SK-MEL-5 (cell line): ENCODE measurements around the gene PRDM15. TPM values are rescaled to one million over a fixed set of nuclear protein-coding genes. Genes with fewer than 3 reads are reported as not detected.

ENCODE experiments used
- DNase-seq: peaks from one replicate; pipeline ENCODE4 v3.0.0-alpha.2; 2016; ENCODE audit warnings: low read depth, low spot score
- in situ Hi-C: cut with HindIII; loops from 2 replicates; pipeline ENCODE4 v1.10.0; 2016; ENCODE audit warnings: low sequenced_read_pairs, high pct_unique_total_duplicates, low pct_unique_long_range_greater_than_20kb
- total RNA-seq: library from RNA; depleted of rRNA; stranded (reverse); fragments of >200 nt; shearing (Covaris generic); gene quantifications from 2 replicates; pipeline ENCODE4 v1.2.3, GENCODE V29; 2014

The PRDM15 gene
- total RNA-seq, 1 experiment from 2014 or later, result 3.6 TPM

DNA sequence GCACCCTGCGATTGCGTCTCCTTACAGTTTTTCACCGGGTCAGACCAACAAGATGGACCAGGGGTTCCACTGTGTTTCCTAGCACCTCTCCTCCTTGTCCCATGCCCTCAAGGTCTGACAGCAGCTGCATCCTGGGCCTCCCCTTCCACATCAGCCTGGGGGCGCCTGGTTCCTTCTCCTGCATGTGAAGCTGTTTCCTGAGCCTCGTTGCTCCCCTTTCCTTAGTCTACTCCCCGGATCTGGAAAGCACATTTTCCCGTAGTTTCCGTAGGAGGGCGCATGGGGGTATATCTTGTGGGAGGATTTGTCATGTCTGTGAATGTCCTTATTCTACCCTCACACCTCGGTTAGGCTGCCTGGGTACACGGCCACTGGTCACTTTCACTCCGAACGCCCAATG lies 6.1 kb downstream of the PRDM15 start:
- in situ Hi-C loops, result no loop called here
- DNase-seq, result no peak

DNA sequence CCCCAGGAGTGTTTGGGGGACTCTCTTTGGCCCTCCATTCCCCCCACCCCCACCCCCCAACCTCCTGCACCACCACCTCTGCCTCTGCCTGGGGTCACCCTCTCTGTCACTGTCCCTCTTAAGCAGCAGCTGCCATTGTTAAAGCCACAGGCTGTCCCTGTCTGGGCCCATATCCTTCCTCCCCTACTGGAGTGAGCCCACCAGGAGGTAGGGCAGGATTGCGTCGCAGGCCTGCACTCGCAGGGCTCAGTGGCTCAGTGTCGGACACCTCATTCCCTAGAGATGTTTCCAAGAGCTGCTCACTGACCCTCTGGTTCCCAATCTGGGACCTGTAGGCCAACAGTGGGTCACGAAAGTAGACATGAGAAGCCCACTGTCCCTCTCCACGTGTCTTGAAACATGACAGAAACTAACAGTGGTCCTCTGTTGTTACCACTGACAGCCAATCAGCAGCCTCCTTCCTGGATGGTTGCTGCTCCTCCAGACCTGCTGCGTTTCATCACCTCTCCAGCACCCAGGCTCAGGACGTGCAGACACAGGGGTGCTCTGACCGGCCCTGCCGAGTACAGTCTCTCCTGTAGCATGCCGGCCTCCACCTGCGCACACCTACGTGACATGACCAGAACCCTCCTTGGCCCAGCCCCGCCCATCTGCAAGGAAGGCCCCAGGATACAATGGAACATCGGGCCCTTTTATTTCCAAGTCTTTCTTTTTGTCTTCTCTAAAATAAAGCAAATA lies 7.7 kb downstream of the PRDM15 start:
- in situ Hi-C loops, result no loop called here

DNA sequence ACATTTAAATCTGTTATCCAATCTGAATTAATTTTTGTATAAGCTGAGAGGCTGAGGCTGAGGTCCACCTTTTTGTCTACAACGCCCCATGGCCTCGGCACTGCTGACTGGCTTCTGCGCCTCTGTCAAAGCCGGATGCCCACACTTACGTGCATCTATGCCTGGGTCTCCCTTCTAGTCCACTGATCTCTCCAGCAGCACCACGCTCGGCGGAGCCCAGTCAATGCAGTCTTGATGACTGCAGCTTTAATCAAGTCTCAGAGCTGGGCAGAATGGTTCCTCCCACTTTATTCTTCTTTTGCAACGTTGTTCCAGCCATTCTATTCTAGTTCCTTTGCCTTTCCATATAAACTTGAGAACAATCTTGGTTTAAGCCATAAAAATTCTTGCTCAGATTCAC lies 9.4 kb downstream of the PRDM15 start:
- no peak for DNase-seq
- in situ Hi-C loops, result no loop called here

More for the DNA sequence above, 7.7 kb downstream of the PRDM15 start:
- DNase-seq, result no peak

DNA sequence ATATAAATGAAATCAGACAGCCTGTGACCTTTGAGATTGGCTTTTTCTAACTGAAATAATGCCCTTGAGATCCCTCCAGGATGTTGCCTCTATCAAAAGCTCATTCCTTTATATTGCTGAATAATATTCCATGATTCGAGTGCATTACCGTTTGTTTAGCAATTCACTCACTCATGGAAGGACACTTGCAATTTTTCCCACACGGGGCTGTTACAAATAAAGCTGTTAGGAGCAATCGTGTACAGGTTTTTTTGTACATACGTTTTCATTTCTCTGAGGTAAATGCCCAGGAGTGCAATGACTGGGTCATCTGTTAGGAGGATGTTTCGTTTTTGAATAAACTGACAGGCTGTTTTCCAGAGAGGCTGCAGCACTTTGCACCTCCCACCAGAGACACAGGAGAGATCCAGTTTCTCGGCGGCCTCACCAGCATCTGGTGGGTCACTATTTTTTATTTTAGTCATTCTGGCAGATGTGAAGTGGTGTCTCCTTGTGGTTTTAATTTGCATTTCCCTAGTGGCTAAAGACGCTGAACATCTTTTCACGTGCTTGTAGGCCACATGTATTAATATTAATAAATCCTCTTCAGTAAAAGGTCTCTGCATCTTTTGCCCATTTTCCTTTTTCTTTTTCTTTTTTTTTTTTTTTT lies 11.0 kb downstream of the PRDM15 start:
- in situ Hi-C loops, result no loop called here

DNA sequence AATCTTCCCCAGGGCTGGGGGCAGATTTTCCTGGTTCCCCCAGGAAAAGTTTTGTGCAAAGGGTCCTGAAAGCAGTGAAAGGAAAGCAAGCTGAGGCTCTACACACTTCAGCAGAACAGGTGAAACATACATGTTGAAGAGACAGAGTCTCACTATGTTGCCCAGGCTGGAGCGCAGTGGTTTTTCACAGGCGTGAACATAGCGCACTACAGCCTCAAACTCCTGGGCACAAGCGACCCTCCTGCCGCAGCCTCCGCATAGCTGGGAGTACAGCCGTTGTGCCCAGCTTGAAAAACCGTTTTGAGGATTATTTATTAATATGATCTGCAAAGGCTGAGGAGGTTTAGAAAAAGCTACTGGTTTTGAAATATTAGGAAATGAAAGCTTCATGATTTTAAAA lies 11.8 kb downstream of the PRDM15 start:
- in situ Hi-C loops, result no loop called here
- DNase-seq, result no peak

More for the DNA sequence above, 11.0 kb downstream of the PRDM15 start:
- no peak for DNase-seq

DNA sequence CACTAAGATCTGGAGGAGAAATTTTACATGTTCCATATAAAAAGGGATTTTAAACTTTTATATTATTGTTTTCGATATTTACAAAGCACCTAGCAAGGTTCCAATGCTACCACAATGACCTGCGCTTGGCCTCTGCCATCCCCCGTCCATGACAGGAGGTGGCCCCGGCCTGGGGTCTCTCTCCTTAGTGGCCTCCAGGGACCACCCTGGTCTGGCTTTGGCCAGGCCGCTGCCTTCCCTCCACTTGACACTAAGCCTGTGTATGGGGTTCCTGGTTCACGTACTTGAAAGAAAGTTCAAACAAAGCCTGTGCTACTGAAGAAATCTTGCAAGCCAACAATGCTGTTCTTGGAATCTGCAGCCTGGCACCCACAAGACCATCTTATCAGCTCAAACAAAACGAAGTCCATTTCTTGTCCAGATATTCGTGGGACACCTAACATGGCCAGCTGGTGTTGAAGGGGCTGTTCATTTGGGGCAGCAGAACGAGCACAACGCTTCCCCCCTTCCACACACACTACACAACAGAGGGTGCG lies 12.8 kb downstream of the PRDM15 start:
- in situ Hi-C loops, result no loop called here
- no peak for DNase-seq

DNA sequence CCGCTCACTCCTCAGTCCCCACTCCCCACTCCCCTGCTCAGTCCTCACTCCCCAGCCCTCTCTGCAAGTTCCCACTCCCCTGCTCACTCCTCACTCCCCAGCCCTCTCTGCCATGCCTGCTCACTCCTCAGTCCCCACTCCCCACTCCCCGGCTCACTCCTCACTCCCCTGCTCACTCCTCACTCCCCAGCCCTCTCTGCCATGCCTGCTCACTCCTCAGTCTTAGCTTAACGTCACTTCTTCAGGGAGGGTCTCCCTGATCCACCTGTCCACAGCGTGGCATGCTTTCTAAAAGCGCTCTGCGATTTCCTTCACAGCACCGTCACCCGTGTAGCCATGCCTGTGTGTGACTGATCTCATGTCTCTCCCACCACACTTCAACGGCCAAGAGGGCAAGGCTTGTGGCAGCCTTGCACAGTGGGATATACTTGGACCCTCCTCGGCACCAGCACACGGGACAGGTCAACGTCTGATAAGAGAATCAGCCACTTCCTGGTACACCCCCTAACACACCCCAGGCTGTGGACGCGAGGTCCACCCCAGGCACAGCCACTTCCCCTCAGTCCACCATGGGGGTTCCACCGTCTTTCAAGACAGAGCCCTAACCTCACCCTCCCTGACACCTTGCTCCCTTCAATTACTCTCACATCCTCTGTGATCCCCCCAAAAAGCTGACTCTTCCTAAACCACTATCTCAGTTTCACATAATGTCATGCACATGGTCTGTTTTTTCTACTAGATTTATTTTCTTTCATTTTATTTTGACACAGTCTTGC lies 14.0 kb downstream of the PRDM15 start:
- in situ Hi-C loops, result no loop called here
- DNase-seq, result no peak

DNA sequence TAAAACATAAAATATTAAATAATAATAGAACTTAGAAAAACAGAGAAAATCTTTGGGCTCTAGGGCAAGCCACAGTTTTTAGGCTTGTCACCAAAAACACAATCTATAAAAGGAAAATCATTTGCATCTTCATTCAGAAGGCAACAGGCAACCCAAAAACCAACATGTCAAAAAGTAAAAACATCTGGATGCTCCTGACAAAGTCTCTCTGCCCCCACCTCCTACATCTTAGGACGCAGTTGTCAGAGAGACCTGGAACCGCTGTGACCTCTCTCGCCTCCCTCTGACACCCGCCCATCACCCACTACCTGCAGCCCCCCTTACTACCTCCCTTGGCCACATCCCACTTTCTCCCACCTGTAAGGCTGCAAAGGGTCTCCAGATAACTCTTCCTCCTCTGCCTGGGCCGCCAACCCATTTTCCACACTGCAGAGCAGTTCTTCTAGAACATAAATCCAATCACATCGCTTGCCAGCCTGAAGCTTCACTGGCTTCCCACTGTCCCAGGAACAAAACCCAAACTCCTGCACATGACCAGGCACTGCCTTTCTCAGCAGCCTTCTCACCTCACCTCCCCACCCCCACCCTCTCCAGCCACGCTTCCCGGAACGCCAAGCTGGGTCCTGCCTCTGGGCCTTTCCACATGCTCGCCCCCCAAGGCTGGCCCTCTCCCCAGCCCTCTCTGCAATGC lies 14.7 kb downstream of the PRDM15 start:
- in situ Hi-C loops, result no loop called here
- no peak for DNase-seq

DNA sequence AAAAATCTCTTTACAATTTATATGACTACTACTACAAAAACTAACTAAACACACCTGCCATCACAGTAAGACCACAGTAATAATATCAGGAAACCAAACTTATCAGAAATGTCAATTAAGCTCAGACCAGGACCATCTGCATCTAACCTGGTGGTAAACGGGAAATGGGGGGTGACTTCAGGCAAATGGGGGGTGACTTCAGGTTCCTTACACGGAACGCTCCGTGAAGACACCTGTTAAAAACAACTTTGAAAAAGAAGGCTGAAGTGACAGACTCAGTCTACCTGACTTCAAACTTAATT lies 15.8 kb downstream of the PRDM15 start:
- no peak for DNase-seq
- in situ Hi-C loops, result no loop called here

DNA sequence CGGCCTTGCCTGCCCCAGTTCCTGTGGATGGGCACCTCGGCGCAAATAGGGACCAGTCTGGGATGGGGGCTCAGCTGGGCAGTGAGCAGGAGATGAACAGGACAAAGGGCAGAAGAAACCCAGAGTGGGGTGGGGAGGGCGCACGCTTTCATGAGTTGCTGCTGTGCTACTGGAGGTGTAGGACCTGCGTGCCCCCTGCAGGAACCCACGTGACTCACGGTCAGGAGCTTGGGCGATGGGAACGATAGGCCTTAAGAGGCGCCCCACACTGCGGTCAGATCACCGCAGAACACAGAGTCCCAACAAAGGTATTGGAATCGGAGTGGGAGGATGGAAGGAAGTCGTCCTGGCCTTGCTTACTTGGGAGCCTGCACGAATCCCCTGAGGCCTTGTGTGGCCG lies 17.2 kb downstream of the PRDM15 start:
- DNase-seq, result no peak
- in situ Hi-C loops, result no loop called here

DNA sequence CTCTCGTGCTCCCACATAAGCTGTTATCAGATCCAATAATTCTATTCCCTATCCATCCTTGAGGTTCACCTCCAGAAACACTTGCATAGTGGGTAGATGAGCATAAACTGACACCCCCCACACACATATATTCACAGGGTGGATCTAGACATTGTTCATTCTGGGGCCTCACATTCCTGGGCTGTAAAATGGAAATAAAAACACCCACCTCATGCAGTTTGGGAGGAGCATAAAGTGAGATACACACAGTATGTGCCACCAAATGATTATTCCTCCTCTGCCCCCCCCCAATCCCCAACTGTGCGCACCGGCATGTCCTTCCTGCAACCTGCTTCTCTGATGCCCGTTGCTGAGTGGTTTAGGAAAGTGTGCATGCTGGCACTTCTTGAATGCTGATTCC lies 17.9 kb downstream of the PRDM15 start:
- in situ Hi-C loops, result no loop called here

DNA sequence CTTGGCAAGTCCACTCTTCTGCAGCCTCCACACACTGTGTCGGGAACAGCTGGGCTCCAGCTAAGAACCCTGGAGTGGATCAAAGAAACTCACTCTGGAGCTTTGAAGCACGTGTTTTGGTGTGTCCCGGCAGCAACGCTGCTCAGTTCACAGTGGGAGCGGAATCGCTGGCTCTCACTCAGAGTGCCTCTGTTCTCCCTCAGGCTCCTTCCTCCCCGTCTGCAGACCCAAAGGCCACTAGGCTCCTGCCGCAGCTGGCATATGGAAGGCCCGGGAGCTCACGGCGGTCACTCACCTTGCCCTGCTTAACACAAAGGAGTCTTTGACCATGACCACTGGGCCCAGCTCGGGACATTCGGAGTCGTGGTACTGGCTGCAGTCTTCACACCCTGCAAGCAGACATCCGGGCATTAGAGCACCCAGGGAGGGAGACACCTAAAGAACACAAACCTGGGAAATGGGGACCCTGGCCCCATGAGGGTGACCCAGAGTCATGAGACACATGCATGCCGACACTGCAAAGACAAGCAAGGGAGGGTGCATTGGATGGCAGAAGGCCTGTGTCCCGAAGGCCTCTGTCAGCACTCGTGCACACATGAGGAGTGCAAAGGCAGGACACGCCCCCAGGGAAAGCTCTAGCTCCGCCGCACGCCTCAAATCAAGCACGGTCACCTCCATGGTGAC lies 19.7 kb downstream of the PRDM15 start:
- in situ Hi-C loops, result no loop called here
- DNase-seq, result no peak

More for the DNA sequence above, 17.9 kb downstream of the PRDM15 start:
- no peak for DNase-seq

DNA sequence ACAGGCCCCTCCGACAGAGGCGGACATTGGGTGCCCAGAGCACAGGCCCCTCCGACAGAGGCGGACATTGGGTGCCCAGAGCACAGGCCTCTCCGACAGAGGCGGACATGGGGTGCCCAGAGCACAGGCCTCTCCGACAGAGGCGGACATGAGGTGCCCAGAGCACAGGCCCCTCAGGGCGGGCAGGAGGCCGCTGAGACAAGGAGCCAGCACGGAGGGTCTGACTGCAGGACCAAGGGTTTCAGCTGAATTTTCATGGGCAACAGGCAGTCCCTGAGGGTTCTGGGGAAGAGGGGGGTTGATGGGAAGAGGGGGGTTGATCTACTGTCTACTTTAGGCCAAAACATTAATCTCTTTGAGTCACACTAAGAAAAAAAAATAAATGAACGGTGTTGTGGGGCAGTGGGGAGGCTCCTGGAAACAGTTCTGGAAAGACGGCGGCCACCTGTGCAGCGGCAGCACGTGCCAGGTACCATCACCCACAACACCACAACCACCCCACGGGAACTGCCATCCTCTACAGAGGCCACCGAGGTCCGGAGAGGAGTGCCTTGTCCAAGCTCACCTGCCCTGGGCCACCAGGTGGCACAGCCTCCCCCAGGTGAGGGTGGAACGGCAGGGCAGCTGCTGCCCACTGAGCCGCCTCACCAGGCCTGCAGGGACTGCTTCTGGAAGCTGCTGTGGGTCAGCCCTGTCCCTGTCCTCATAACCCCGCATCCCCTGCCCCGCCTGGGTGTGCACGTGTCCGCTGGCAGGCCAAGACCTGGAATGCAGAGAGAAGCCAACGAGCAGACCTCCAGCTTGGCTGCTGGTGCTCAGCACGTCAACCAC lies 20.5 kb downstream of the PRDM15 start:
- no peak for DNase-seq
- in situ Hi-C loops, result no loop called here

DNA sequence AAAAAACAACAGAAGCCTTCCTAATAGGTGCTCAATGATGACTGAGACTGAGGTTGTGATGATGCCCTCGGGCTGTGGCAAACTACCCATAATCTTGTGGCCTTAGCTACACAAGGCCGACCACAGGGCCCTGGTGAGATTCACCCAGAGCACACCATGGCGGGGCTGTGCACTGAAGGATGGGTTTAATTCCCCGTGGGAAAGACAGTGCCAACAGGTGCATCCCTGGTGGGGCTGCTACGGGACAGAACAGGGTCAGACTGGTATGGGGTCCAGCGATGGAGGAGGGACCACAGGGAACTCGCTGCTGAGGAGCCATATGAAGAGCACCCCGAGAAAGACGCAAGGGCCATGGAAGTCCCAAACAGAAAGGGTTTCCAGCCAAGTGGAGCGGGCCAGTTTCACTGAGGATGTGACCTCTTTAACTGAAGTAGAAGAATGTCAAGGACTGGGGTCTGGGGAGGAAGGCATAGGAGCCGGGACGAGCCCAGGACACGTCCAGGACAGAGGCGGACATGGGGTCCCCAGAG lies 21.3 kb downstream of the PRDM15 start:
- in situ Hi-C loops, result no loop called here
- DNase-seq, result no peak

DNA sequence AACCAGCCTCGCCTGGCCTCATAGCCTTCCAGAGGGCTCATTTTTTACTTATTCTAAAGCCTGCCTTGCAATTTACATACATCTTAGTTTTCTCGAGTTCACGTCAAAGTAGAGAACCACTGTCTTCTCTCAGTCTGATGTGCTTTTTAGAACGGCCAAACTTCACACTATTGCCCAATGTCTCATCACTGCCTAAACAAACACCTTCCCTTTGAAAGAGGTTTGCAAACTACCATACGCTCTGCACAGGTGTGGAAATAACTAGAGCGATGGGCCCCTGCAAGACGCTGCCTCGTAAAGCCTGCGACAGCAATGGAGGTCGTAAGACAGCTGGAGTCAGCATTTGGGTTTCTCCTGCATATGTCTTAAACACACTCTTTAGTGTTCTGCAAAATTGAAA lies 22.6 kb downstream of the PRDM15 start:
- in situ Hi-C loops, result no loop called here
- DNase-seq, result no peak

DNA sequence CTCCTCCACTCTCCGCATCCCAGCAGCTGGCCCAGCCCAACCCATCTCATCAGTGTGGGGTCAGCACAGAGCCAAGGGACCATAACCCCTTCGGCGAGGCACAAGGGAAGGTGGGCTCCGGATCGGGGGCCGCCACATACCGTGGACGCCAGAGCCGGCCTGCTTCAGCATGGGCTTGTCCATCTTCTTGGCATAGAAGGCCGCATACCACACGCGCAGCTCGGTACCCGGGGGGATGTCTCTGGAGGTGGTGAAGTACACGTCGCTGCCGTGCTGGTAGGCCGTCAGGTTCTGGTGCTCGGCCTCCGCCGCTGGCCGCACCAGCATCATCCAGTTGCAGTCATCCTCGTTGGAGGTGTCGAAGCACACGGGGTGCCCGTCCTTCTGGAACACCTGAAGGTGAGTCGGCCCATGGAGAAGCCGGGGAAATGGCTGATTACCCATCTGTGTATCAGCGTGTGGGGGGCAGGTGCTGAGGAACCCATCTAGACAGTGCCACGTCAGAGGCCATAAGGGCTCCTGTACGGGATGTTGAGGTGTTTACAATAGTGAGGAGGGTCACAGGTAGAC lies 24.6 kb downstream of the PRDM15 start:
- in situ Hi-C loops, result no loop called here
- DNase-seq, result no peak
